ENCODE data around the gene PAX9.

DNA sequence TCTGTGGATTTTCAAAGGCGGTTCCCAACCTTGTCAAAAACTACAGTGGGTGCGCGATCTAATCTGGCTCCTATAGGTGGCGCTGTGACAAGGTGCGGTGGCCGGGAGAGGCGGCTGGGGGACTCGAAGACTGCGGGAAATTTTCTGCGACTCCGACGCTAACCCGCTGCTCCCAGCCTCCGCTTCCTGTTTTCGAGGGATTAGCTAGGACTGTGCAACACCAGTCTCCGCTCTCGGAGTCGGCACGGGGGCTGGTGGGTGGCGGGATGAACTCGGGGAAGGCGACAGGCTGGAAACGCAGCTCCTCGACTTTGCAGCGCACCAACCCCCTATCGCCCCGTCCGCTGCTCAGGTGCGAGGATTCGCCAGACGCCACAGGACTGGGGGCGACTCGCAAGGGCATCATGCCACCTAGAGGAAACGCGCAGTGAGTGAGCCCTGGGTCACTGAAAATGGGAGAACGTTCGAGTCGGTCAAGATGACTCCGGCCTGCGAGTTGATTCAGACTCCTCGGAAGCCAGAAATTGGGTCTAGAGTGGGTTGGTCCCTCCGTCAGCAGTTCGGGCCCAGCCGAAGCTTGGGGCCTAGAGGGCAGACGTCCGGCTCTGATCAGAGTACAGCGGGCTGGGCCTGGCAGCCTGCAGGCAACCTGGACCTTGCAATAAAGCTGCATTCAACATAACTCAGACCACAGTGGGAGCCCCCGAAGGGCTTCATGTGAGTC is 5.5 kb upstream of the PAX9 start:
- TF ChIP-seq POLR2AphosphoS5 (IDR thresholded peaks at IDR 0.05), result no peak
- no peak for TF ChIP-seq POLR2A (IDR thresholded peaks at IDR 0.05)

Measured in spleen (tissue), 3 donors.